Measurements from ENCODE around the gene NANP. TPM values are rescaled to one million over a fixed set of nuclear protein-coding genes. Genes with fewer than 3 reads are reported as not detected.

Gene NANP
- total and polyA plus RNA-seq, 2 of the 13 experiments (the other 11 are each of a cell fraction or from before 2014, with no cell fraction given): 8.9 to 21.5 TPM

- TF ChIP-seq NFE2L1 (CRISPR knock-in tag; IDR thresholded peaks at IDR 0.05; ENCODE audit: borderline replicate concordance) (no peak), DR1 (CRISPR knock-in tag; IDR thresholded peaks at IDR 0.05) (no peak), KLF11 (CRISPR knock-in tag; IDR thresholded peaks at IDR 0.05) (no peak), CBX1 (IDR thresholded peaks at IDR 0.05; ENCODE audit: low read depth) (no peak), ZEB1 (IDR thresholded peaks at IDR 0.05; ENCODE audit: insufficient replicate concordance, low read depth) (peak; percentile 26), MAFK (conservative IDR thresholded peaks at IDR 0.05 in 1 of 2, IDR thresholded peaks at IDR 0.05 in 1 of 2; ENCODE audit: low read length in 2 of 2) (no peak), ZNF703 (CRISPR knock-in tag; IDR thresholded peaks at IDR 0.05; ENCODE audit: borderline replicate concordance) (no peak), ZNF557 (CRISPR knock-in tag; IDR thresholded peaks at IDR 0.05) (no peak), ZNF713 (CRISPR knock-in tag; IDR thresholded peaks at IDR 0.05) (peak; percentile 90; the same call in 1 of the 2 replicates), ZNF639 (CRISPR knock-in tag; conservative IDR thresholded peaks at IDR 0.05) (no peak), ZHX2 (IDR thresholded peaks at IDR 0.05; ENCODE audit: low read depth) (no peak), ZHX2 (CRISPR knock-in tag; IDR thresholded peaks at IDR 0.05; ENCODE audit: borderline replicate concordance) (peak; percentile 12; the same call in 1 of the 2 replicates), ZNF547 (CRISPR knock-in tag; IDR thresholded peaks at IDR 0.05) (no peak)
Observed at GRCh38 chr20:25622450-25623224, 1.2 kb downstream of the NANP start (continued).

Data from HepG2 (cell line).